Measurements from ENCODE around the gene CTBP2.

Gene CTBP2

GRCh38 chr10:124955243-124955642 lies 205.1 kb downstream of the CTBP2 start:
- Histone ChIP-seq H3K27ac (no peak overlapping the region), H3K4me3 (no peak overlapping the region), H3K9me3 (no peaks in the 10 kb centered on the region), H3K27me3 (no peaks in the 10 kb centered on the region), H3K4me1 (peaks cover 0 to 19% (median 3%) of the 10 kb centered on the region in 4 donors), H3K36me3 (no peaks in the 10 kb centered on the region)
- no peak for TF ChIP-seq CTCF (IDR thresholded peaks at IDR 0.05)
- intact Hi-C loops (cut with DNase I; ENCODE audit: low total_unique reads), result loop anchor here (5.0 kb wide), 1 partner anchor 33 kb away; no protein-coding TSS in a partner anchor
- DNase-seq, result no peak

- DNase-seq, result no peak
- no peaks in the 10 kb centered on the region for H3K9me3 ChIP-seq
- no peaks in the 10 kb centered on the region for H3K27me3 ChIP-seq
- intact Hi-C loops (cut with DNase I; ENCODE audit: low total_unique reads), result no loop called here
- no peak overlapping the region for H3K27ac ChIP-seq
- H3K4me1 ChIP-seq, result peaks cover 0 to 21% (median 7%) of the 10 kb centered on the region in 4 donors
- H3K4me3 ChIP-seq, result no peak overlapping the region
- H3K36me3 ChIP-seq, result no peaks in the 10 kb centered on the region
- no peak for TF ChIP-seq CTCF (IDR thresholded peaks at IDR 0.05)
Measured at GRCh38 chr10:124953421-124953820, 206.9 kb downstream of the CTBP2 start.

GRCh38 chr10:124952123-124952522 lies 208.2 kb downstream of the CTBP2 start:
- no peak for TF ChIP-seq CTCF (IDR thresholded peaks at IDR 0.05)
- Histone ChIP-seq H3K4me1 (peaks cover 0 to 34% (median 13%) of the 10 kb centered on the region in 4 donors), H3K27ac (no peak overlapping the region), H3K4me3 (no peak overlapping the region), H3K36me3 (no peaks in the 10 kb centered on the region), H3K9me3 (no peaks in the 10 kb centered on the region), H3K27me3 (no peaks in the 10 kb centered on the region)
- intact Hi-C loops (cut with DNase I; ENCODE audit: low total_unique reads), result no loop called here
- no peak for DNase-seq

GRCh38 chr10:124949543-124949942 lies 210.8 kb downstream of the CTBP2 start:
- no peaks in the 10 kb centered on the region for H3K36me3 ChIP-seq
- peaks cover 0 to 38% (median 21%) of the 10 kb centered on the region in 4 donors for H3K4me1 ChIP-seq
- no peak overlapping the region for H3K4me3 ChIP-seq
- no peaks in the 10 kb centered on the region for H3K27me3 ChIP-seq
- no peak for TF ChIP-seq CTCF (IDR thresholded peaks at IDR 0.05)
- H3K27ac ChIP-seq, result no peak overlapping the region
- no peak for DNase-seq
- intact Hi-C loops (cut with DNase I; ENCODE audit: low total_unique reads), result no loop called here
- H3K9me3 ChIP-seq, result no peaks in the 10 kb centered on the region

- H3K27me3 ChIP-seq, result no peaks in the 10 kb centered on the region
- no peak for DNase-seq
- no peak overlapping the region for H3K4me3 ChIP-seq
- H3K27ac ChIP-seq, result no peak overlapping the region
- H3K9me3 ChIP-seq, result no peaks in the 10 kb centered on the region
- no peaks in the 10 kb centered on the region for H3K36me3 ChIP-seq
- H3K4me1 ChIP-seq, result peaks cover 0 to 64% (median 28%) of the 10 kb centered on the region in 4 donors
- intact Hi-C loops (cut with DNase I; ENCODE audit: low total_unique reads), result no loop called here
- TF ChIP-seq CTCF (IDR thresholded peaks at IDR 0.05), result no peak
Measured at GRCh38 chr10:124946945-124947344, 213.4 kb downstream of the CTBP2 start.

- Histone ChIP-seq H3K4me3 (no peak overlapping the region), H3K36me3 (no peaks in the 10 kb centered on the region), H3K4me1 (peaks cover 0 to 83% (median 36%) of the 10 kb centered on the region in 4 donors), H3K27me3 (no peaks in the 10 kb centered on the region), H3K9me3 (no peaks in the 10 kb centered on the region), H3K27ac (no peak overlapping the region)
- no peak for TF ChIP-seq CTCF (IDR thresholded peaks at IDR 0.05)
- intact Hi-C loops (cut with DNase I; ENCODE audit: low total_unique reads), result loop anchor here (2.0 kb wide), 1 partner anchor 58 kb away; no protein-coding TSS in a partner anchor
- no peak for DNase-seq
Measured at GRCh38 chr10:124944982-124945381, 215.4 kb downstream of the CTBP2 start.

Measured in tibial artery (tissue), 4 donors.